Measurements from ENCODE around the gene BLOC1S3. TPM values are rescaled to one million over a fixed set of nuclear protein-coding genes. Genes with fewer than 3 reads are reported as not detected.

The BLOC1S3 gene
- total RNA-seq, 4 donors from 2014 or later, result 9.1 to 15.4 (median 11.9) TPM

- H3K27me3 ChIP-seq, result peaks cover 6% of the 10 kb centered on the region
- intact Hi-C loops (cut with DNase I), result no loop called here
- H3K27ac ChIP-seq, result no peak overlapping the region
- no peak for DNase-seq
- H3K36me3 ChIP-seq, result peaks cover 0 to 17% of the 10 kb centered on the region in 2 donors
- H3K4me1 ChIP-seq, result peaks cover 21 to 50% of the 10 kb centered on the region in 2 donors
- TF ChIP-seq, protein P1, sequence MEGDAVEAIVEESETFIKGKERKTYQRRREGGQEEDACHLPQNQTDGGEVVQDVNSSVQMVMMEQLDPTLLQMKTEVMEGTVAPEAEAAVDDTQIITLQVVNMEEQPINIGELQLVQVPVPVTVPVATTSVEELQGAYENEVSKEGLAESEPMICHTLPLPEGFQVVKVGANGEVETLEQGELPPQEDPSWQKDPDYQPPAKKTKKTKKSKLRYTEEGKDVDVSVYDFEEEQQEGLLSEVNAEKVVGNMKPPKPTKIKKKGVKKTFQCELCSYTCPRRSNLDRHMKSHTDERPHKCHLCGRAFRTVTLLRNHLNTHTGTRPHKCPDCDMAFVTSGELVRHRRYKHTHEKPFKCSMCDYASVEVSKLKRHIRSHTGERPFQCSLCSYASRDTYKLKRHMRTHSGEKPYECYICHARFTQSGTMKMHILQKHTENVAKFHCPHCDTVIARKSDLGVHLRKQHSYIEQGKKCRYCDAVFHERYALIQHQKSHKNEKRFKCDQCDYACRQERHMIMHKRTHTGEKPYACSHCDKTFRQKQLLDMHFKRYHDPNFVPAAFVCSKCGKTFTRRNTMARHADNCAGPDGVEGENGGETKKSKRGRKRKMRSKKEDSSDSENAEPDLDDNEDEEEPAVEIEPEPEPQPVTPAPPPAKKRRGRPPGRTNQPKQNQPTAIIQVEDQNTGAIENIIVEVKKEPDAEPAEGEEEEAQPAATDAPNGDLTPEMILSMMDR (IDR thresholded peaks at IDR 0.05), result no peak
- TF ChIP-seq POLR2A (IDR thresholded peaks at IDR 0.05), result no peak
- 85 to 94% methylated on average over 9 of the region's 9 CpGs for WGBS, 2 donors
- no peak overlapping the region for H3K4me3 ChIP-seq (replicated peaks in 1 of 3)
- no peaks in the 10 kb centered on the region for H3K9me3 ChIP-seq
These were observed 29.5 kb upstream of the BLOC1S3 start for GRCh38 chr19:45149129-45149528.

- no peak overlapping the region for H3K4me3 ChIP-seq (replicated peaks in 1 of 3)
- peaks cover 6% of the 10 kb centered on the region for H3K27me3 ChIP-seq
- intact Hi-C loops (cut with DNase I), result no loop called here
- no peak overlapping the region for H3K27ac ChIP-seq
- no peak for DNase-seq
- TF ChIP-seq, protein P1 (IDR thresholded peaks at IDR 0.05), result no peak
- TF ChIP-seq POLR2A (IDR thresholded peaks at IDR 0.05), result no peak
- H3K9me3 ChIP-seq, result no peaks in the 10 kb centered on the region
- peaks cover 0 to 11% of the 10 kb centered on the region in 2 donors for H3K36me3 ChIP-seq
- H3K4me1 ChIP-seq, result peaks cover 21 to 43% of the 10 kb centered on the region in 2 donors
- 89 to 100% methylated on average over 4 of the region's 4 CpGs for WGBS, 2 donors
These were observed 28.4 kb upstream of the BLOC1S3 start for GRCh38 chr19:45150180-45150579.

- H3K27ac ChIP-seq, result no peak overlapping the region
- no peaks in the 10 kb centered on the region for H3K9me3 ChIP-seq
- no peak overlapping the region for H3K4me3 ChIP-seq (replicated peaks in 1 of 3)
- no peak for TF ChIP-seq POLR2A (IDR thresholded peaks at IDR 0.05)
- TF ChIP-seq, protein P1 (IDR thresholded peaks at IDR 0.05), result no peak
- peaks cover 21 to 36% of the 10 kb centered on the region in 2 donors for H3K4me1 ChIP-seq
- DNase-seq, result no peak
- peaks cover 0 to 6% of the 10 kb centered on the region in 2 donors for H3K36me3 ChIP-seq
- H3K27me3 ChIP-seq, result peaks cover 6% of the 10 kb centered on the region
- WGBS, 2 donors, result 45 to 60% methylated on average over 2 to 4 of the region's 4 CpGs
- intact Hi-C loops (cut with DNase I), result no loop called here
These were observed 27.8 kb upstream of the BLOC1S3 start for GRCh38 chr19:45150751-45151281.

GRCh38 chr19:45151320-45151719, 27.3 kb upstream of the BLOC1S3 start:
- Histone ChIP-seq H3K4me3 (replicated peaks in 1 of 3) (no peak overlapping the region), H3K36me3 (peaks cover 0 to 2% of the 10 kb centered on the region in 2 donors), H3K9me3 (no peaks in the 10 kb centered on the region), H3K27me3 (peaks cover 6% of the 10 kb centered on the region), H3K27ac (no peak overlapping the region), H3K4me1 (peaks cover 21 to 31% of the 10 kb centered on the region in 2 donors)
- TF ChIP-seq, protein P1 (IDR thresholded peaks at IDR 0.05), result no peak
- no peak for TF ChIP-seq POLR2A (IDR thresholded peaks at IDR 0.05)
- WGBS, 2 donors, result 69 to 97% methylated on average over 2 to 6 of the region's 7 CpGs
- intact Hi-C loops (cut with DNase I), result no loop called here
- DNase-seq, result no peak

GRCh38 chr19:45151821-45152503, 26.6 kb upstream of the BLOC1S3 start:
- intact Hi-C loops (cut with DNase I), result no loop called here
- Histone ChIP-seq H3K36me3 (no peaks in the 10 kb centered on the region), H3K27ac (no peak overlapping the region), H3K9me3 (no peaks in the 10 kb centered on the region), H3K4me3 (replicated peaks in 1 of 3) (no peak overlapping the region), H3K27me3 (peaks cover 6% of the 10 kb centered on the region), H3K4me1 (peaks cover 21 to 26% of the 10 kb centered on the region in 2 donors)
- 100% methylated on average over 3 of the region's 64 CpGs; no CpG with 5 or more reads in 1 of the 2 donors for WGBS, 2 donors
- DNase-seq, result no peak
- no peak for TF ChIP-seq POLR2A (IDR thresholded peaks at IDR 0.05)
- TF ChIP-seq, protein P1 (IDR thresholded peaks at IDR 0.05), result no peak

All from thyroid gland (tissue), 4 donors.